IMR-90 (cell line): ENCODE data around the gene HACD4. TPM values are rescaled to one million over a fixed set of nuclear protein-coding genes. Genes with fewer than 3 reads are reported as not detected.
"Not testable (repeated sequence)": the region's sequence is repeated elsewhere in the genome, so short reads cannot be mapped to it uniquely, and the experiment has no call there.

Experiments used
- ATAC-seq: fragments of 200-7000 bp; cut with Tn5 transposase; 2 replicates; pipeline ENCODE4 v1.9.1; 2020; ENCODE audit warnings: low read depth, mild to moderate bottlenecking, moderate library complexity
- BruUV-seq: library from RNA; stranded (reverse); fragments of 400-500 nt; replicated peaks from 2 replicates; lab custom pipeline; 2021; lab: Mats Ljungman, UMichigan
- CTCF ChIA-PET: fragments of 300-600 bp; formaldehyde crosslinking; extraction: SDS; loops from one replicate; lab custom pipeline; 2021; ENCODE audit warnings: antibody characterized with exemption; lab: Yijun Ruan, JAX
- POLR2A ChIA-PET: fragments of 300-600 bp; sonication (Branson Sonifier 250); formaldehyde crosslinking; loops from one replicate; lab custom pipeline; 2022; ENCODE audit warnings: antibody characterized with exemption; ENCODE audit not compliant: unreplicated experiment; lab: Charles Lee
- DNase-seq: peaks from one replicate; pipeline ENCODE4 v3.0.0; 2013
- H2AFZ ChIP-seq: replicated peaks from 2 replicates; pipeline ENCODE3; 2013; ENCODE audit warnings: low read length, mild to moderate bottlenecking; ENCODE audit not compliant: poor library complexity
- H2AK5ac ChIP-seq: 2 replicates; pipeline ENCODE4 v1.6.1; 2013; ENCODE audit warnings: low read depth, low read length, inconsistent platforms
- H2AK9ac ChIP-seq: replicated peaks from 2 replicates; pipeline ENCODE3; 2013; ENCODE audit warnings: mild to moderate bottlenecking, low read depth, low read length, moderate library complexity; ENCODE audit not compliant: poor library complexity
- H2BK120ac ChIP-seq: 2 replicates; pipeline ENCODE4 v1.6.1; 2013; ENCODE audit warnings: low read depth, low read length, inconsistent platforms
- H2BK15ac ChIP-seq: 3 replicates; pipeline ENCODE4 v1.6.1; 2013; ENCODE audit warnings: low read depth, low read length, inconsistent platforms
- H2BK20ac ChIP-seq: 2 replicates; pipeline ENCODE4 v1.6.1; 2013; ENCODE audit warnings: low read depth, mild to moderate bottlenecking, inconsistent platforms, low read length, moderate library complexity
- H2BK5ac ChIP-seq: 2 replicates; pipeline ENCODE4 v1.6.1; 2013; ENCODE audit warnings: mild to moderate bottlenecking, low read depth, low read length, inconsistent platforms; ENCODE audit not compliant: poor library complexity, severe bottlenecking
- H3K14ac ChIP-seq: replicated peaks from 2 replicates; pipeline ENCODE4 v1.6.1; 2013; ENCODE audit warnings: low read depth, low read length, inconsistent platforms
- H3K18ac ChIP-seq: 2 replicates; pipeline ENCODE4 v1.6.1; 2013; ENCODE audit warnings: low read depth, low read length, control low read depth
- H3K23ac ChIP-seq: 2 replicates; pipeline ENCODE4 v1.6.1; 2013; ENCODE audit warnings: low read depth, low read length, inconsistent platforms
- H3K27ac ChIP-seq: 2 replicates; pipeline ENCODE4 v1.5.1; 2013; ENCODE audit warnings: mild to moderate bottlenecking, control low read depth, low read length; ENCODE audit not compliant: insufficient read depth
- H3K27me3 ChIP-seq: 2 replicates; pipeline ENCODE4 v1.6.1; 2013; ENCODE audit warnings: low read length; ENCODE audit not compliant: control insufficient read depth, insufficient read depth
- H3K36me3 ChIP-seq: 2 replicates; pipeline ENCODE4 v1.6.1; 2013; ENCODE audit warnings: low read length, mixed read lengths; ENCODE audit not compliant: control insufficient read depth, insufficient read depth
- H3K4ac ChIP-seq: 2 replicates; pipeline ENCODE4 v1.6.1; 2013; ENCODE audit warnings: low read depth, low read length, inconsistent platforms
- H3K4me1 ChIP-seq: 2 replicates; pipeline ENCODE4 v1.6.1; 2013; ENCODE audit warnings: low read length, mixed read lengths; ENCODE audit not compliant: control insufficient read depth, insufficient read depth
- H3K4me2 ChIP-seq: 2 replicates; pipeline ENCODE4 v1.6.1; 2013; ENCODE audit warnings: low read depth, mild to moderate bottlenecking, control low read depth, low read length, moderate library complexity
- H3K4me3 ChIP-seq: 2 replicates; pipeline ENCODE4 v1.5.1; 2013; ENCODE audit warnings: low read depth, mild to moderate bottlenecking, control low read depth, low read length, moderate library complexity; ENCODE audit not compliant: insufficient read depth
- H3K56ac ChIP-seq: 2 replicates; pipeline ENCODE4 v1.6.1; 2013; ENCODE audit warnings: low read length, inconsistent platforms; ENCODE audit not compliant: insufficient read depth; ENCODE audit errors: extremely low read depth
- H3K79me1 ChIP-seq, 2 experiments: 2 replicates each; pipeline ENCODE4 v1.6.1; 2013; ENCODE audit warnings: low read length in 2 of 2, inconsistent platforms in 1 of 2, low read depth in 1 of 2
- H3K9ac ChIP-seq: 2 replicates; pipeline ENCODE4 v1.6.1; 2013; ENCODE audit warnings: low read depth, low read length, control low read depth
- H3K9me1 ChIP-seq: 2 replicates; pipeline ENCODE4 v1.6.1; 2013; ENCODE audit warnings: low read length, inconsistent platforms; ENCODE audit not compliant: insufficient read depth
- H3K9me3 ChIP-seq: 2 replicates; pipeline ENCODE4 v1.6.1; 2013; ENCODE audit warnings: low read length; ENCODE audit not compliant: control insufficient read depth, insufficient read depth
- H4K20me1 ChIP-seq: 2 replicates; pipeline ENCODE4 v1.6.1; 2013; ENCODE audit warnings: low read length, inconsistent platforms; ENCODE audit not compliant: insufficient read depth
- H4K5ac ChIP-seq: 2 replicates; pipeline ENCODE4 v1.6.1; 2013; ENCODE audit warnings: mild to moderate bottlenecking, low read depth, low read length, control low read depth
- H4K8ac ChIP-seq, 2 experiments: 2 replicates each; pipeline ENCODE4 v1.6.1; 2013; ENCODE audit warnings: low read depth in 2 of 2, low read length in 2 of 2, control low read depth in 1 of 2, inconsistent platforms in 1 of 2
- H4K91ac ChIP-seq: 2 replicates; pipeline ENCODE4 v1.6.1; 2013; ENCODE audit warnings: low read depth, low read length, inconsistent platforms; ENCODE audit not compliant: insufficient read depth
- WGBS, 2 experiments: methylation state at CpG; one replicate each; pipeline versions ENCODE4 v1.1.5 to v1.1.7; 2013; ENCODE audit warnings: missing lambda C conversion rate in 2 of 2; ENCODE audit not compliant: insufficient read length in 1 of 2; ENCODE audit errors: extremely low coverage in 2 of 2; 5-methylcytosine and 5-hydroxymethylcytosine counted together
- dilution Hi-C: fragments of 300-500 bp; cut with HindIII; formaldehyde crosslinking; loops from one replicate; pipeline ENCODE4 v1.14.3; 2018; ENCODE audit warnings: low sequenced_read_pairs; ENCODE audit not compliant: unreplicated experiment
- in situ Hi-C: fragments of 300-500 bp; cut with MboI; formaldehyde crosslinking; loops from 3 replicates; pipeline ENCODE4 v1.14.3; 2019; ENCODE audit warnings: low sequenced_read_pairs, inconsistent platforms, mixed read lengths
- intact Hi-C: fragments of 100-400 bp; cut with micrococcal nuclease; formaldehyde crosslinking; loops from 2 replicates; pipeline ENCODE4 v1.10.0; 2022
- polyA plus RNA-seq, 3 experiments: library from polyadenylated mRNA; depleted of rRNA; stranded (reverse); fragments of >200 nt; gene quantifications; 2 replicates each; pipeline ENCODE4 v1.2.3, GENCODE V29; 2012; ENCODE audit warnings: low replicate concordance in 1 of 3
- total RNA-seq: library from RNA; depleted of rRNA; stranded (reverse); fragments of >200 nt; gene quantifications from 2 replicates; pipeline ENCODE4 v1.2.3, GENCODE V29; 2012

HACD4 gene
- total and polyA plus RNA-seq, 2 of the 4 experiments (the other 2 are of a cell fraction) = 1.9 to 2.2 TPM

DNA sequence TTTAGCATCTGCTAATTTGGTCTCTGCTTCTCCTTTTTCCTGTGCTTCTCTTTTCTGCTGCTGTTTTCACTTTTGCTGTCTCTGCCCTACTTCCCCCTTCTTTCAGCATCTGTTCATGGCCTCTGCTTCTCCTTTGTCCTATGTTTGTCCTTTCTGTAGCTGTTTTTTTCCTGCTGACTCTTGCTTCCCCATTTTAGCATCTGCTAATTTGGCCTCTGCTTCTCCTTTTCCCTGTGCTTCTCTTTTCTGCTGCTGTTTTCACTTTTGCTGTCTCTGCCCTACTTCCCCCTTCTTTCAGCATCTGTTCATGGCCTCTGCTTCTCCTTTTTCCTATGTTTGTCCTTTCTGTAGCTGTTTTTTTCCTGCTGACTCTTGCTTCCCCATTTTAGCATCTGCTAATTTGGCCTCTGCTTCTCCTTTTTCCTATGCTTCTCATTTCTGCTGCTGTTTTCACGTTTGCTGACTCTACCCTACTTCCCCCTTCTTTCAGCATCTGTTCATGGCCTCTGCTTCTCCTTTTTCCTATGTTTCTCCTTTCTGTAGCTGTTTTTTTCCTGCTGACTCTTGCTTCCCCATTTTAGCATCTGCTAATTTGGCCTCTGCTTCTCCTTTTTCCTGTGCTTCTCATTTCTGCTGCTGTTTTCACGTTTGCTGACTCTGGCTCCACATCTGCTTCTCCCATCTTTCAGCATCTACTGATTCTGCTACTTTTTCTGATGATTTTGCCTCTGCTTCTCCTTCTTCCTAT lies 57.1 kb downstream of the HACD4 start:
- H3K23ac ChIP-seq, H3K4me1 ChIP-seq, H3K4ac ChIP-seq, H2BK20ac ChIP-seq, in situ Hi-C loops, POLR2A ChIA-PET, H4K8ac ChIP-seq, H2AFZ ChIP-seq, H3K14ac ChIP-seq, ATAC-seq, H3K56ac ChIP-seq, intact Hi-C loops, H3K4me3 ChIP-seq, H2BK120ac ChIP-seq, CTCF ChIA-PET, H2AK5ac ChIP-seq, H3K9ac ChIP-seq, H4K20me1 ChIP-seq, H3K9me1 ChIP-seq, DNase-seq, H2BK5ac ChIP-seq, H3K18ac ChIP-seq, H4K5ac ChIP-seq, H2AK9ac ChIP-seq, H3K9me3 ChIP-seq, H3K27ac ChIP-seq, H3K27me3 ChIP-seq, H3K79me1 ChIP-seq, H3K36me3 ChIP-seq, H3K4me2 ChIP-seq, dilution Hi-C loops, H4K91ac ChIP-seq, BruUV-seq, H2BK15ac ChIP-seq: not testable (repeated sequence)
- WGBS, 2 experiments = no CpG with 5 or more reads among the region's 2 CpGs

DNA sequence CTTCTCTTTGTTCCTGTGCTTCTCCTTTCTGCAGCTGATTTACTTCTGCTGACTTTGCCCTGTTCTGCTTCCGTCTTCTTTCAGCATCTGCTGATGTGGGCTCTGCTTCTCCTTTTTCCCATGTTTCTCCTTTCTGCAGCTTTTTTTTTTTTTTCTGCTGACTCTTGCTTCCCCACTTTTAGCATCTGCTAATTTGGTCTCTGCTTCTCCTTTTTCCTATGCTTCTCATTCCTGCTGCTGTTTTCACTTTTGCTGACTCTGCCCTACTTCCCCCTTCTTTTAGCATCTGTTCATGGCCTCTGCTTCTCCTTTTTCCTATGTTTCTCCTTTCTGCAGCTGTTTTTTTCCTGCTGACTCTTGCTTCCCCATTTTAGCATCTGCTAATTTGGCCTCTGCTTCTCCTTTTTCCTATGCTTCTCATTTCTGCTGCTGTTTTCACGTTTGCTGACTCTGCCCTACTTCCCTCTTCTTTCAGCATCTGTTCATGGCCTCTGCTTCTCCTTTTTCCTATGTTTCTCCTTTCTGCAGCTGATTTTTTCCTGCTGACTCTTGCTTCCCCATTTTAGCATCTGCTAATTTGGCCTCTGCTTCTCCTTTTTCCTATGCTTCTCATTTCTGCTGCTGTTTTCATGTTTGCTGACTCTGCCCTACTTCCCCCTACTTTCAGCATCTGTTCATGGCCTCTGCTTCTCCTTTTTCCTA lies 58.0 kb downstream of the HACD4 start:
- H3K9me3 ChIP-seq, H2BK120ac ChIP-seq, H4K91ac ChIP-seq, H3K4me1 ChIP-seq, ATAC-seq, POLR2A ChIA-PET, H3K27ac ChIP-seq, H3K9ac ChIP-seq, H2BK5ac ChIP-seq, H3K36me3 ChIP-seq, H3K9me1 ChIP-seq, H2AK5ac ChIP-seq, H4K8ac ChIP-seq, H3K4ac ChIP-seq, H3K56ac ChIP-seq, H2BK20ac ChIP-seq, H3K23ac ChIP-seq, in situ Hi-C loops, H2AFZ ChIP-seq, H2BK15ac ChIP-seq, H3K27me3 ChIP-seq, H3K4me2 ChIP-seq, H3K4me3 ChIP-seq, H3K79me1 ChIP-seq, H3K18ac ChIP-seq, H3K14ac ChIP-seq, BruUV-seq, intact Hi-C loops, H4K5ac ChIP-seq, dilution Hi-C loops, H2AK9ac ChIP-seq, H4K20me1 ChIP-seq, DNase-seq: not testable (repeated sequence)
- CTCF ChIA-PET = interaction anchor here (0.7 kb wide), 1 partner anchor 462 kb away, joined by 6 read pairs; no protein-coding TSS in a partner anchor
- WGBS, 2 experiments = 100% methylated on average over 1 of the region's 2 CpGs; no CpG with 5 or more reads in 1 of the 2 experiments
